HepG2 (cell line): Measurements from ENCODE around the gene GLE1. TPM values are rescaled to one million over a fixed set of nuclear protein-coding genes. Genes with fewer than 3 reads are reported as not detected.

ENCODE experiments used
- BRCA1 ChIP-seq: sonication (generic); formaldehyde crosslinking; IDR thresholded peaks from 2 replicates; pipeline ENCODE4 v1.4.0; 2020; ENCODE audit warnings: missing genetic modification reagents
- CCDC6 ChIP-seq: sonication (generic); formaldehyde crosslinking; IDR thresholded peaks from 2 replicates; pipeline ENCODE4 v1.8.1; 2022; ENCODE audit warnings: mild to moderate bottlenecking, missing genetic modification reagents, moderate library complexity
- EEA1 ChIP-seq: sonication (generic); formaldehyde crosslinking; IDR thresholded peaks from 2 replicates; pipeline ENCODE4 v1.5.1; 2020; ENCODE audit warnings: mild to moderate bottlenecking, missing genetic modification reagents, borderline replicate concordance
- FOXP1 ChIP-seq, 2 experiments: fragments of 450-650 bp in 1 of 2; IDR thresholded peaks; 2 replicates each; pipeline ENCODE4 v1.6.1; 2017 to 2018; ENCODE audit warnings: antibody characterized with exemption in 1 of 2
- KAT8 ChIP-seq: IDR thresholded peaks from 2 replicates; pipeline ENCODE4 v1.6.1; 2016; ENCODE audit warnings: missing genetic modification reagents, missing compliant biosample characterization
- MAX ChIP-seq: IDR thresholded peaks from 2 replicates; pipeline ENCODE4 v1.6.1; 2012; ENCODE audit warnings: inconsistent platforms
- MYC ChIP-seq: sonication (generic); formaldehyde crosslinking; IDR thresholded peaks from 2 replicates; pipeline ENCODE4 v1.9.0; 2021; ENCODE audit warnings: missing genetic modification reagents, borderline replicate concordance
- NFYB ChIP-seq: sonication (generic); formaldehyde crosslinking; IDR thresholded peaks from 2 replicates; pipeline ENCODE4 v1.4.0; 2020; ENCODE audit warnings: missing genetic modification reagents
- NFYC ChIP-seq: IDR thresholded peaks from 2 replicates; pipeline ENCODE4 v1.6.1; 2016; ENCODE audit warnings: missing genetic modification reagents, missing compliant biosample characterization
- PAWR ChIP-seq: sonication (generic); formaldehyde crosslinking; IDR thresholded peaks from 2 replicates; pipeline ENCODE4 v1.4.0; 2020; ENCODE audit warnings: missing genetic modification reagents, mild to moderate bottlenecking, borderline replicate concordance
- POLR2A ChIP-seq, 2 experiments: IDR thresholded peaks; 2 replicates each; pipeline ENCODE4 v1.6.1; 2011; ENCODE audit warnings: low read depth in 2 of 2, low read length in 2 of 2, mild to moderate bottlenecking in 1 of 2, moderate library complexity in 1 of 2; ENCODE audit not compliant: insufficient read depth in 1 of 2
- RCOR2 ChIP-seq: IDR thresholded peaks from 2 replicates; pipeline ENCODE4 v1.6.1; 2016; ENCODE audit warnings: missing biosample characterization, missing genetic modification reagents
- SMYD3 ChIP-seq: sonication (generic); formaldehyde crosslinking; IDR thresholded peaks from 2 replicates; pipeline ENCODE4 v1.8.1; 2023; ENCODE audit warnings: mild to moderate bottlenecking, missing genetic modification reagents
- SP140L ChIP-seq: sonication (generic); formaldehyde crosslinking; IDR thresholded peaks from 2 replicates; pipeline ENCODE4 v1.4.0; 2020; ENCODE audit warnings: missing genetic modification reagents, borderline replicate concordance
- ZMAT3 ChIP-seq: sonication (generic); formaldehyde crosslinking; conservative IDR thresholded peaks from 2 replicates; pipeline ENCODE4 v1.7.0; 2021; ENCODE audit warnings: missing genetic modification reagents
- ZNF180 ChIP-seq: sonication (generic); formaldehyde crosslinking; IDR thresholded peaks from 2 replicates; pipeline ENCODE4 v1.4.0; 2020; ENCODE audit warnings: low read depth, missing genetic modification reagents, borderline replicate concordance
- ZNF20 ChIP-seq: sonication (generic); formaldehyde crosslinking; IDR thresholded peaks from 2 replicates; pipeline ENCODE4 v1.4.0; 2020; ENCODE audit warnings: mild to moderate bottlenecking, moderate library complexity, missing genetic modification reagents
- ZNF362 ChIP-seq: sonication (generic); formaldehyde crosslinking; IDR thresholded peaks from 2 replicates; pipeline ENCODE4 v1.4.0; 2020; ENCODE audit warnings: missing genetic modification reagents, mild to moderate bottlenecking, borderline replicate concordance
- ZNF556 ChIP-seq: sonication (generic); formaldehyde crosslinking; IDR thresholded peaks from 2 replicates; pipeline ENCODE4 v1.4.0; 2020; ENCODE audit warnings: mild to moderate bottlenecking, missing genetic modification reagents, borderline replicate concordance
- ZNF678 ChIP-seq: sonication (generic); formaldehyde crosslinking; IDR thresholded peaks from 2 replicates; pipeline ENCODE4 v1.4.0; 2020; ENCODE audit warnings: mild to moderate bottlenecking, missing genetic modification reagents
- polyA plus RNA-seq, 8 experiments: library from polyadenylated mRNA; depleted of rRNA in 3 of 8; stranded (reverse) in 7 of 8; unstranded in 1 of 8; fragments of >200 nt; fragmentation: Illumina TruSeq in 4 of 8; extraction: Trizol in 4 of 8; gene quantifications; 2 replicates each; pipeline versions ENCODE4 v1.2.1 to v1.2.3, GENCODE V29; 2011 to 2016; ENCODE audit warnings: low read depth in 4 of 8, missing spikeins in 1 of 8, mixed read lengths in 1 of 8; ENCODE audit not compliant: insufficient read depth in 1 of 8
- total RNA-seq, 5 experiments: library from RNA; depleted of rRNA; stranded (reverse); fragments of >200 nt; fragmentation: Illumina TruSeq; extraction: Trizol; gene quantifications; 2 replicates each; pipeline ENCODE4 v1.2.3, GENCODE V29; 2016; ENCODE audit warnings: low read depth in 1 of 5
- TF ChIP-seq, protein P1 (sequence below): sonication (generic); formaldehyde crosslinking; IDR thresholded peaks from 2 replicates; pipeline ENCODE4 v1.5.1; 2020; ENCODE audit warnings: missing genetic modification reagents, mild to moderate bottlenecking, borderline replicate concordance
- TF ChIP-seq, protein P2 (sequence below): sonication (generic); formaldehyde crosslinking; IDR thresholded peaks from 2 replicates; pipeline ENCODE4 v1.4.0; 2020; ENCODE audit warnings: mild to moderate bottlenecking, missing genetic modification reagents

The GLE1 gene
- total and polyA plus RNA-seq, 2 of the 13 experiments (the other 11 are each of a cell fraction or from before 2014, with no cell fraction given) = 14.7 to 28.8 TPM

- TF ChIP-seq ZMAT3 (CRISPR knock-in tag) = peak; percentile 90
- peak; percentile 56; the same call in 1 of the 2 replicates for TF ChIP-seq CCDC6
- TF ChIP-seq SMYD3 (CRISPR knock-in tag) = no peak
- TF ChIP-seq, protein P1, sequence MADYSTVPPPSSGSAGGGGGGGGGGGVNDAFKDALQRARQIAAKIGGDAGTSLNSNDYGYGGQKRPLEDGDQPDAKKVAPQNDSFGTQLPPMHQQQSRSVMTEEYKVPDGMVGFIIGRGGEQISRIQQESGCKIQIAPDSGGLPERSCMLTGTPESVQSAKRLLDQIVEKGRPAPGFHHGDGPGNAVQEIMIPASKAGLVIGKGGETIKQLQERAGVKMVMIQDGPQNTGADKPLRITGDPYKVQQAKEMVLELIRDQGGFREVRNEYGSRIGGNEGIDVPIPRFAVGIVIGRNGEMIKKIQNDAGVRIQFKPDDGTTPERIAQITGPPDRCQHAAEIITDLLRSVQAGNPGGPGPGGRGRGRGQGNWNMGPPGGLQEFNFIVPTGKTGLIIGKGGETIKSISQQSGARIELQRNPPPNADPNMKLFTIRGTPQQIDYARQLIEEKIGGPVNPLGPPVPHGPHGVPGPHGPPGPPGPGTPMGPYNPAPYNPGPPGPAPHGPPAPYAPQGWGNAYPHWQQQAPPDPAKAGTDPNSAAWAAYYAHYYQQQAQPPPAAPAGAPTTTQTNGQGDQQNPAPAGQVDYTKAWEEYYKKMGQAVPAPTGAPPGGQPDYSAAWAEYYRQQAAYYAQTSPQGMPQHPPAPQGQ (CRISPR knock-in tag) = no peak
- TF ChIP-seq POLR2A (IDR thresholded peaks at IDR 0.05; ENCODE audit: insufficient read depth in 1 of 2, low read depth in 2 of 2, low read length in 2 of 2) = peak; percentile 72 to 94
- TF ChIP-seq MYC = peak; percentile 78
- TF ChIP-seq, protein P2, sequence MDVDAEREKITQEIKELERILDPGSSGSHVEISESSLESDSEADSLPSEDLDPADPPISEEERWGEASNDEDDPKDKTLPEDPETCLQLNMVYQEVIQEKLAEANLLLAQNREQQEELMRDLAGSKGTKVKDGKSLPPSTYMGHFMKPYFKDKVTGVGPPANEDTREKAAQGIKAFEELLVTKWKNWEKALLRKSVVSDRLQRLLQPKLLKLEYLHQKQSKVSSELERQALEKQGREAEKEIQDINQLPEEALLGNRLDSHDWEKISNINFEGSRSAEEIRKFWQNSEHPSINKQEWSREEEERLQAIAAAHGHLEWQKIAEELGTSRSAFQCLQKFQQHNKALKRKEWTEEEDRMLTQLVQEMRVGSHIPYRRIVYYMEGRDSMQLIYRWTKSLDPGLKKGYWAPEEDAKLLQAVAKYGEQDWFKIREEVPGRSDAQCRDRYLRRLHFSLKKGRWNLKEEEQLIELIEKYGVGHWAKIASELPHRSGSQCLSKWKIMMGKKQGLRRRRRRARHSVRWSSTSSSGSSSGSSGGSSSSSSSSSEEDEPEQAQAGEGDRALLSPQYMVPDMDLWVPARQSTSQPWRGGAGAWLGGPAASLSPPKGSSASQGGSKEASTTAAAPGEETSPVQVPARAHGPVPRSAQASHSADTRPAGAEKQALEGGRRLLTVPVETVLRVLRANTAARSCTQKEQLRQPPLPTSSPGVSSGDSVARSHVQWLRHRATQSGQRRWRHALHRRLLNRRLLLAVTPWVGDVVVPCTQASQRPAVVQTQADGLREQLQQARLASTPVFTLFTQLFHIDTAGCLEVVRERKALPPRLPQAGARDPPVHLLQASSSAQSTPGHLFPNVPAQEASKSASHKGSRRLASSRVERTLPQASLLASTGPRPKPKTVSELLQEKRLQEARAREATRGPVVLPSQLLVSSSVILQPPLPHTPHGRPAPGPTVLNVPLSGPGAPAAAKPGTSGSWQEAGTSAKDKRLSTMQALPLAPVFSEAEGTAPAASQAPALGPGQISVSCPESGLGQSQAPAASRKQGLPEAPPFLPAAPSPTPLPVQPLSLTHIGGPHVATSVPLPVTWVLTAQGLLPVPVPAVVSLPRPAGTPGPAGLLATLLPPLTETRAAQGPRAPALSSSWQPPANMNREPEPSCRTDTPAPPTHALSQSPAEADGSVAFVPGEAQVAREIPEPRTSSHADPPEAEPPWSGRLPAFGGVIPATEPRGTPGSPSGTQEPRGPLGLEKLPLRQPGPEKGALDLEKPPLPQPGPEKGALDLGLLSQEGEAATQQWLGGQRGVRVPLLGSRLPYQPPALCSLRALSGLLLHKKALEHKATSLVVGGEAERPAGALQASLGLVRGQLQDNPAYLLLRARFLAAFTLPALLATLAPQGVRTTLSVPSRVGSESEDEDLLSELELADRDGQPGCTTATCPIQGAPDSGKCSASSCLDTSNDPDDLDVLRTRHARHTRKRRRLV (CRISPR knock-in tag) = no peak
- no peak for TF ChIP-seq RCOR2 (CRISPR knock-in tag)
- no peak for TF ChIP-seq ZNF180
- no peak for TF ChIP-seq PAWR (CRISPR knock-in tag)
- no peak for TF ChIP-seq FOXP1 (IDR thresholded peaks at IDR 0.05)
- TF ChIP-seq FOXP1 (CRISPR knock-in tag; IDR thresholded peaks at IDR 0.05) = no peak
- TF ChIP-seq ZNF556 (CRISPR knock-in tag) = no peak; the same call in 1 of the 2 replicates
- TF ChIP-seq NFYC (CRISPR knock-in tag) = peak; percentile 60
- TF ChIP-seq MAX = peak; percentile 75
- TF ChIP-seq ZNF678 (CRISPR knock-in tag) = 0 out of 2 replicates have a peak, but pooled peaks have one; percentile 63
- TF ChIP-seq SP140L (CRISPR knock-in tag) = peak; percentile 61; the same call in 1 of the 2 replicates
- peak; percentile 28; the same call in 1 of the 2 replicates for TF ChIP-seq EEA1
- TF ChIP-seq KAT8 (CRISPR knock-in tag) = peak; percentile 94
- TF ChIP-seq NFYB (CRISPR knock-in tag) = peak; percentile 60; the same call in 1 of the 2 replicates
- peak; percentile 92 for TF ChIP-seq BRCA1 (CRISPR knock-in tag)
- no peak for TF ChIP-seq ZNF20
- no peak for TF ChIP-seq ZNF362
These were observed at the start of gene GLE1 (continued) for GRCh38 chr9:128504485-128505413.
